GM21367 (cell line): ENCODE measurements around the gene SORCS2.

Experiments
- ATAC-seq: cut with Tn5 transposase; IDR thresholded peaks from one replicate; pipeline ENCODE4 v1.9.1; 2021; ENCODE audit not compliant: unreplicated experiment

Gene SORCS2

DNA sequence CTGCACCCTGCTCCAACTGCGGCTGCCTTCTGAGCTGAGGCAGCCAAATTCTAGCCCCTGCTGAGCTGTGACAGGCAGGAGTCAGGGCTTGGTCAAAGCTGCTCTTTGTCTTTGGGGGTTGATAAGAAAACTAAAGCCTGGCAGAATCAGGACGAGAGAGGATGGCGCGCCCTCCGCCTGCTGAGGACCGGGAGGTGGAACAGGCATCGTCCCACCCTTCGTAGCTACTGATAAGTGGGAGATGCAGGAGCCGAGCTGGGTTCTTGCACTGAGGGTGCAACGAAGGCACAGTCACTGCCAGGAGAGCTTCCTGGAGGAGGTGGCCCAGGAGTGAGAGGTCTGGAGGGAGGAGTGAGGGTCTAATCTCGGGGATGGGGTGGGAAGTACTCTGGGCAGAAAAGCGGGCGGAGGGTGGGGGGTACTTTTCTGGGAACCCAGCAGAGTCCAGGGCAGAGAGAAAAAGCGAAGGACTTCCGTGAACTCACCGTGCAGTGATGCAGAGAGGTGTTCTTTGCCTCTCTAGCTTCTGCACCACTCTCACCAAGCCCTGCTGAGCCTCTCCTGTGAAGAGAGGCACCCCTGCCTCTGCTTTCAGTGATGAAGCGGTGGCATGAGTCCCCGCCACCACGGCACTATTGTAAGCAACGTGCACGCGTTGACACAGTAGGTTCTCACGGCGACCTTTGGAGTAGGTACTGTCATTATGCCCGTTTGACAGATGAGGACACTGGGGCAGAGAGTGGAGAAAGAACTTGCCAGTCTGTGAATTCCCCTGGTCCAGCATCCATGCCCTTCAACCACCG lies 107.8 kb downstream of the SORCS2 start:
- ATAC-seq: no peak

DNA sequence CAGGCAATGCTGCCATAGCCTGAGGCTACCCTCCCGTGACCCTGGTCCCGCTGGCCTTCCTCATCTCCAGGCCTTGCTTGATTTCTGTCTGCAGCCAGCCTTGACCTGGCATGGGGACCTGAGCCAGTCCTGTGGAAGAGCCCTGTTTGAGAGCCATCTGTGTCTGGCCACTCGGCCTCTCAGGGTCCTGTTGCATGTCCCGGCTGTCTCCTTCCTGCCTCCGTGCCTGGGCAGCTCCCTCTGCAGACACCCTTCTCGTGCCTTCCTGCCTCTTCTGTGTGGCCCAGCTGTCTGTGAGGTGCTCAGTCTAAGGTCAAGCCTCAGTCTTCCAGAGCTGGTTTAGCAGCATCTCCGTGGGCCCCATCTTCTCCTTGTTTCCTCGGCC lies 108.4 kb downstream of the SORCS2 start:
- no peak for ATAC-seq

DNA sequence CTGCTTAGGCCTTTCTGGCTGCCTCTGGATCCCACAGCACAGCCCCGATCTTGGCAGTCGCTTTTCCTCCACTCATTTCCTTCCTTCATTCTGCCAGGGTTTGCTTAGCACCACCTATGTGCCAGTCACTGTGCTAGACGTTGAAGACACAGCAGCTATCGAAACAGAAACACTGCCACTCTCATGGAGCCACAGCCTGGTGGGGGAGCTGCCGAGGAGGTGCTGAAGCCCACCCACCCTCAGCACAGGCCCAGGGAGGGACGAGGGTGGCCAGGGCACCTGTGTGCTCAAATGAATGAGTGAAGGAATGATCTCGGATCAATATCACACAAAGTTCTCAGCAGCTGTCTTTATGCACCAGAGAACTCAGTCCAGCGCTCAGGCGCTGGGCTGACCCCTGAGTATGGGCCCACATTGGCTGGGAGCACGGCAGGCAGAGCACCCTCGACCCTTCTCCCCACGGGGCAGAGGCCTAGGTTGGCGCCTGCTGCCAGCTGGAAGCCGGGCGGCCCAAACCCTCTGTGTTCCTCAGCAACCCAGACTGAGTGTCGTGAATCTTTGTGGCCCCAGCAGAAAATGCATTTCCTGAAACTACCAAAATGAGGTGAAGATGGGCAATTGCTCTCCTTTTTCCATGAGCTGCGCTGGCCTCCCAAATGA lies 108.9 kb downstream of the SORCS2 start:
- no peak for ATAC-seq

DNA sequence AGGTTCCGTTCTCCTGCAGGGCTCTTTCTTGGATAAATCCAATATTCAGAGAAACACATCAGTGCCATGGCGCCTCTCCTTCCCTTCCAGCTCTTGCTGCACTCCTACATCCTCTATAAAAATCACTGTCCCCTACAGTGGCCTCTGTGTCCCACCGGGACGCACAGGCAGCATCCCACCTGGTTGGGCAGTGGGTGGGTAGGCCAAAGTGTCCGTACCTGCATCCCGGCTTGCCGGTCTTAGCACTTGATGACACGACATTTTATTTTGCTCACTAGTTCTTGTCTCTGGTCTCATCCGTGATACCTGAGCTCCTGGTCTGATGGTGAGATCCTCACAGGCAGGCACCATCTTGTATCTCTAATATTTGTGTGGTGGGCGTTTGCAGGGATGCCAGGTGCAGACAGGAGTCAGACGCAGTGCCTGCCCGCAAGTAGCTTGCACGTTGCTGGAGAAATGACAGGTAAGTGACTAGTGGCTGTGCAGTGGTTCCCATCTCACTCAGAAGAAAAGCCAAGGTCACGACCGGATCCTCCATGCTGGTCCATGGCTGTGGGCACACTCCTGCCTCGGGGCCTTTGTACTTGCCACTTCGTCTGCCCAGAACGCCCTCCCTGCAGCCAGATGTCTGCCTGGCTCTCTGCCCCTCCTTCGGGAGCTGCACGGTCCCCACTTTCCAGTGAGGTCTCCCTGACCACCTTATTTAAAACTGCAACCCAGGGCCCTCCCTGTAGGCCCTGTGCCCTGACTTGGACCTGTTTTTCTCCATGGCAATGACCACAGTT lies 109.7 kb downstream of the SORCS2 start:
- ATAC-seq: no peak

DNA sequence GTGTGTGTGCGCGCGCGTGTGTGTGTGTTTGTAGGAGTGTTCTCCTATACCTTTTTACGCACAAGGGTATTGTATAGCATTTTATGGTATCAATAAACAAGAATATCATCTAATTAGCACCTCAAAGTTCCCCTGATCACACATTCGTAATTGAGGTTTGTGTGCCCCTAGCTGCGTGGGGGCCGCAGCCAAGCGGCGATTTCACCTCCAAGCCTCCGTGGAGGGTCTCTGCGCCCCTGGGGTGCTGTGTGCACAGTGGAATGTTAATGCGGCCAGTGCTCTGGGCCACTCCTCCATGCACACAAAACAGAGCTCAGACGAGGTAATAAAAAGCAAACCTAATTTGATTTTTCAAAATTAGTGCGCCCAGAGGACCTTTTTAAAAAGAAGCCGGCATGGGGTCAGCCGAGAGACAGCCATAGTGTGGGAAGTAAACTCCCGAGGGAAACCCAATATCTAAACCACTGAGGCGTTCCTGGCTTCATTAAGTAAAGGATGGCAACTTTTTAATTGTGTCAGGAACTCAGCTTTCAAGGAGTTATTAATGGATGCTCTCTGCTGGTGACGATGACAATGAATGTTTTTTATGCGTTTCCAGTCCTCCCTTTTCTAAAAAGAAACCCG lies 110.6 kb downstream of the SORCS2 start:
- no peak for ATAC-seq

DNA sequence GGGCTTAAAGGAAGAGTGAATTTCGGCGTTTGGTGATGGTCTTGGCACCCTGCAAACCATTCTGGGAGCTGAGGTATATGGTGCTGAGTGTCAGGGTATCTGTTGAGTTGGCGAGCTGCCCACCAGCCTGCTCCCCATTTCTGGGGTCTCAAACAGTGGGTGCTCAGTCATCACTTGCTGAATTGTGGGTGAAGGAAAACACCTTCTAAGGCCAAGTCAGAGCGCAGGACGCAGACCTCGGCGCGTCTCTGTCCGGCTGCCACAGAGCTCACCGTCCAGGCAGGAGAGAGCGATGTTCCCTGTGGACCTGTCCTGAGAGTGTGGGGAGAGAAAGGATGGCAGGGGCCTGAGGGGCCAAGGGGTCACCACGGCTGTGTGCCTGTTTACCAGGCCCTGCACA lies 111.2 kb downstream of the SORCS2 start:
- no peak for ATAC-seq

DNA sequence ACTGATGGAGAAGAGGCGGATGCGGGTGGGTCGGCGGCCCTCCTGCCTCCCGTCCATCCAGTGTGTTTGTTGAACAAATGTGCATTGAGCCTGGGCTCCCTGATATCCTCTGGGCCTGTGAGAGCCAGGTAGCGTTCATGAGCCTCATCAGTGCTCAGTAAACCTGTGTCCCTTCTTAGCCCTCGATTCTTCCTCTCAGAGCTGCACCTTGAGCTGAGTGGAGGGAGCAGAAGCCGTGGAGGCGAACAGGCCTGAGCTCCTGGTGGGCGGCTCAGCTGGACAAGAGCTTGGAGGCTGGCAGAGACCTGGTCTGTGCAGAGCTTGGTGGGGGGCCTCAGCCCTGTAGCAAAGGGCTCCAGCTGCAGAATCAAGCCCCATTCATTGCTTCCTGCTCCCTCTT lies 112.1 kb downstream of the SORCS2 start:
- no peak for ATAC-seq

DNA sequence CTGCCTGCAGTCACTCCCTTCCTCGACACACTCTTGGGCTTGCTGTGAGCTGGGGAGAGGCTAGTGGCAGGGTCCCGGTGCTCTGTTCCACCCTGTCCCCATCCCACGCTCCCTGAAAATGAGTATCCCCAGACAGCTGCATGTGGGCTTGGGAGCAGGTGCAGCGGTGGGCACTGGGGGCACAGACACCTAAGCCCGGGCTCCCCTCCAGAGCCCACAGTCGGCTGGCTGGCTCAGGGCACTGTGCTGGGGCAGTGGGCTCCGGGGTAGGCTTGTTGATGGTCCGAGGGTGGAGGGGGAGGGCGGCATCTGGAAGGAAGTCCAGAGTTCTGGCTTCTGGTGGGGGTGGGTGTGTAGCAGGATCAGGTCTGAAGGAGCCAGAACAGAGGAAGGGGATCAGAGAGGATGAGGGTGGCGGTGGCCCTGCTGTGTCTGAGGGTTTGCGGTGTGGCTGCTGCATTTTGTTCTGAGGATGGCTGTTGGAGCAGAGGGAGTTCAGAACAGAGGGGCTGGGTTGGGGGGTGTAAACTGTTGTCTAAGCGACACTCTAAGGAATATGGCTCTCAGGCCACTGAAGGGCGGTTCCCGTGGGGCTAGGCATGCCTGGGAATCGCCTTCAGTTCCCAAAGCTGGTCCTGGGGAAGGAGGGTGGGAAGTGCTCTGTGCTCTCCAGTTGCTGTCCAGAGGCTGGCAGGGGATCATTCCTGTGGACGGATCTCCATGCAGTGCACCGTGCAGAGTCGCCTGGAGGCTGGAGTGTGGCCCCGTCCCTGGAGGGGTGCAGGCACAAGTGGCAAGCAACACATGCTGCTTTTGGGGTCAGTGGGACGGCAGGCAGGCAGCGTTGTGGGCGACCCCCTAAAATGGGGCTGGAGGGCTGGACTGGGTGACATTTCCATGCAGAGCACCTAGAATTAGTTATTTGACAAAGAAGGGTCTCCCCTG lies 114.0 kb downstream of the SORCS2 start:
- ATAC-seq: no peak

DNA sequence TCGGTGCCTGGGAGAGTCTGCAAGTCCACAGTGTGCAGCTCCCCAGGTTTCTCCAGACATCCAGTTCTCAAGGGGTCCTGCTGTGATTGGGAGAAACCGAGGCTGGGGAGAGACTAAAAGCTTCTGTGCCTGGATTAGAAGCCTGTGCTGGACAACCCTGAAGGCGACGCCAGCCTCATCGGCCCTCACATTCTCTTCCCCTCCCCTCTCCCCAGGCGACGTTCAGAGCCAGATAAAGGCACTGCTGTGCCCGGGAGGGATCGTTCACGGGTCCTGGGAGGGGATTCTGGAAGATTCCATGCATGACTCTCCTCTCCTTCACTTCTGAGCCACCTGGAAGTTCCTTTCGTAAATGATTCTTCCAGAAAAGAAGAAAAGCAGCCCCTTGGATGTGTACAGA lies 114.6 kb downstream of the SORCS2 start:
- no peak for ATAC-seq

DNA sequence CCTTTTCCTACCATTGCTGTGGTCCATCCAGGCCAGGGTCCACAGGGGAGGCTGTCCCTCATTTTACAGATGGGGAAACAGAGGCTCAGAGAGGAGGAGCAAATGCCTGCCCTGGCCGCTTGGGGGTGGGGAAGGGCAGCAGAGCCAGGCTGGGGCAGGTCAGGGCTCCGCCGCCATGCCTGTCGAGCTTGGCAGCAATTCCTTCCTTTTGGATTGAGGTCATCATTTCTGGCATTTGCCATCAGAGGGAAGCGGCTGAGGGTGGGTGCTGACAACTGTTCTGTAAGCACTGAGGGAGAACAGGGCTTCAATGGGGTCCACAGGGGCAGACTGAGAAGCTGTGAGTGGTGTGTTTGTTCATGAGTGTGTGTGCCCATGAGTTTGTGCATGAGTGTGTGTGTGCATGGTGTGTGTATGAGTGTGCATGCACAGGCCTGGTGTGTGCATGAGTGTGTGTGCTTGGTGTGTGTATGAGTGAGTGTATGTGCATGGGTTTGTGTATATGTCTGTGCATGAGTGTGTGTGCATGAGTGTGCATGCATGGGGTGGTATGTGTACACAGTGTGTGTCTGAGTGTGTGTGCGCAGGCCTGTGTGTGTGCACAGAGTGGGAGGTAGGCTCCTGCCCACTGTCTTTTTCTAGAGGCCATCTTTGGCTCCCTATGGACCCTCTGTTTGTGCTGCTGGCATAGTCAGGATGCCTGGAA lies 115.2 kb downstream of the SORCS2 start:
- ATAC-seq: no peak

DNA sequence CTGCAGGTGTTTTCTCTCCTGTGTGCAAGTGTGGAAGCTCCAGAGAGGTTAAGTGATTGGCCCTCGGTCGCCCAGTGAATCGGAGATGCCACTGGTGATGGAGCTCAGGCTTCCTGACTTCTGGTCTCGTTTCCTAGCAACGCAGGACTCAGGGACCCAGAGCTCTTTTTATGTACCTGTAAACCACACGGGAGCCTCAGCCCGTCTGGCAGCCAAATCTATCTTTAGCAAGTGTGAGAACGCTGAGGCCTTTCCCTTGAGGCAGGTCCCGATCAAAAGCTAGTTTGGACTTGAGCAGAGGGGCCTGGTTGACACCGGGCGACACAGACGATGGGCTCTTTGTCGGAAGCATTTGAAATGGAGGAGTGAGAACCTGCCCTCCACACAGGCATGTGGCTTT lies 116.8 kb downstream of the SORCS2 start:
- ATAC-seq: no peak

DNA sequence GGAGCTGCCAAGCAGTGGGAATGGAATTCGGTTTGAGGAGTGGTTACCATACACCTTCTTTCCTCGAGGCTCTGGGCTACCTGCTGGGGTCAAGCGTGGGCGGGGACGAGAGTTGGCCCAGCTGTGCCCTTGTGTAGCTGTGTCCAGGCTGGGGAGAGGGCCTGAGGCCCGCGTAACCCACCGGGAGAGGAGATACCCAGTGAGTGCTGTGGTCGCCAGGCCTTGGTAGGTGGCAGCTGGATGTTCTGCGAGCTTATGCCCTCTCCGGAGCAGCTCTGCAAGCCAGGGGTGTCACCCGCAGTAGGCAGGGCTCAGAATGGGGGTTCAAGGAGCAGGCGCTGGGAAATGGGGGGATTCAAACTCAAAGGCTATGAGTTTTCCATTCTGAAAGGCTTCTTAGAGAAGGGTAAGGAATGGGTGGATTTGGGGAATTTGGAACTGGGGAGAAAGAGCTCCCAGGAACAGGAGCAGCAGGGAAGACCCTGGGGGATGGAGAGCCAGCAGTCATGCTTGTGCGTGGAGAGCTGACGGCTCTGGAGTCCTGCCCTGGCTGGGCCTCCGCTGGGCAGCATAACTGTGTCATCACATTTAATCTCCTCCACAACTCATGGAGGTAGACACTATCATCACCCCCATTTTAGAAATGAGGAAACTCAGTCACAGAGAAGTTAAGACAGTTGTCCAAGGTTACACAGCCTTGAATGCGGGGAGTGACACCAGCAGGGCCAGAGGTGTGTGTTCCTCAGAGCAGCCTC lies 117.5 kb downstream of the SORCS2 start:
- ATAC-seq: no peak

DNA sequence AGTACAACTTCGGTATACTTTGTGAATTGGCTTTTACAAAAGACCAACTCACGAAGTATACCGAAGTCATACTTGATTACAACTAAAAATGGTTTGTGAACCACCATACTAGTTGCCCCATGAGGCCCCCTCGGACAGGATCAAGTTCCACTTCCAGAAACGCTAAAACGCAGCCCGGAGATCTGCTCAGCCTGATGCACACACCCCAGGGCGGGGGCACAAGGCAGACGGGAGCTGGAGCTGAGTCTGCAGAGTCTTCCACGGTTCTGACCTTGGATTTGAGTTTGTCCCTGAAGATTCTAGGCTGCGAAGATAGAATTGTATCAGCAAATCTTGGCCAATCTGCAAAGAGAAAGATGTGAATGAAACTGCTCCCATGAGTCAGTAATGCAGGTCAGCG lies 118.1 kb downstream of the SORCS2 start:
- no peak for ATAC-seq

DNA sequence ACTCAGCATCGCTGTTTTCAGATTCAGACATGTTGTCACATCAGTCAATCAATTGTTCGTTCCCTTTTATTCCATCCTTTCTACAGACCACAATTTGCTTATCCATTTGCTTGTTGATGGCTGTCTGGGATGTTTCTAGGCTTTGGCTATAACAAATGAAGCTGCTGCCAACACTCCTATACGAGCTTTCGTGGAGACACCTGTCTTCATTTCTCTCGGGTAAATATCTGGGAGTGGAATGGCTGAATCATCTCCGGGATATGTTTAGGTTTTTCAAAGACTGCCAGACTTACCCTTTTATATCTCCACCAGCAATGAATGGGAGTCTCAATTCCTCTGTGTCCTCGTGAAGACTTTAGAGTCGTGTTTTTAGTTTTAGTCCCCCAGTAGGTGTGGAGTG lies 118.9 kb downstream of the SORCS2 start:
- no peak for ATAC-seq

DNA sequence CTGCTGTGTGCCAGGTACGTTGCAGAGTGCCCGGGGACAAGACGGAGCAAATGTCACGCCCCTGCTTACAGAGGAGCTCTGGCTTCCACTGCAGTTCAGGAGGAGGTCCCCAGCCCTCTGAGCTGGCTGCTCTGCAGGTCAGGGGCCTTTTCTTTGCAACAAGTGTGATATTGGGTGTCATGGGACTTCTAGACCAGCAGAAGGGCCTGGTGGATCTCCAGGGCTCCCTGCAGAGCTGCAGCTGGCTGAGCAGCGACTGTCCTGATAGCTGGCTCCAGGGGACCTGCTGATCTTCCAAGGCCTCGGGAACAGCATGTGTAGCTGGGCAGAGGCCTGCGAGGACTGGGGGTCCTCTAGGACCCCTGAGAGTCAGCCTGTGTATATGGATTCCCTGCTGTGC lies 120.4 kb downstream of the SORCS2 start:
- no peak for ATAC-seq

DNA sequence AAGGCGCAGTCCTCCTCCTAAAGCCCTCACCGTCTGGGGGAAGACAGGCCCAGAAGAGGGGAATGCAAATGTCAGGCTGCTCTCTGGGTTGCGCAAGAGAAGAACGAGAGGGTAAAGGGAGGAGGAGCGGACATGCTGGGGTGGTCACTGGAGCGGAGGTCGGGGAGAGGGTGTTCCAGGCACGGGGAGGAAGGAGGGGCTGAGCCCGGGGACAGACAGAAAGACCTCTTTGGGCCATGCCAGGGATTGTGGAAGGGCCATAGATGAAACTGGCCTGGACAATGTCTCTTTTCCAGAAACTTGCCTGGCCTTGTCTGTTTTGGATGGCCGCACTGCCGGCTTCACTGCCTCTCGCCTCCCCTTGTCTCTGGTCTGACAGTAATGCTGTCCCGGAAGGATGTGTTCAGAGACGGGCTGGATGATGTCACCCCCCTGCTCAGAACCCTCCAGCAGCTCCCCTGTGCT lies 121.0 kb downstream of the SORCS2 start:
- ATAC-seq: no peak

DNA sequence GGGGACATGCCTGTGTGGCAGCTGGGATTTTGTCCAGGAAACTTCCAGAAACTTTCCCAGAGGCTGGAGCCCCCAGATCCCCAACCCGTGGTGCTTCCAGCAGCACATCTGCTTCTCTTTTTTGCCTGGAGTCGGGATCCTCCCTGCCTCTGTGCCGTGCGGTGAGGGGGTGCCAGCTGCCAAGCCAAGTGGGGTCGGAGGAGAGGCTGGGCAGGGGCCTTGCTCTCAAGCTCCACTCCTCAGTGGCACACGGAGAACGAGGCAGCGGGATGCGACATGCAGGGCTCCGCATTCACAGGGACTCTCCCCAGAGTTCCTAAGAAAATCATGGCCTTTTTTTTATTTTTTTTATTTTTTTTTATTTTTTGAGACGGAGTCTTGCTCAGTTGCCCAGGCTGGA lies 121.7 kb downstream of the SORCS2 start:
- no peak for ATAC-seq

DNA sequence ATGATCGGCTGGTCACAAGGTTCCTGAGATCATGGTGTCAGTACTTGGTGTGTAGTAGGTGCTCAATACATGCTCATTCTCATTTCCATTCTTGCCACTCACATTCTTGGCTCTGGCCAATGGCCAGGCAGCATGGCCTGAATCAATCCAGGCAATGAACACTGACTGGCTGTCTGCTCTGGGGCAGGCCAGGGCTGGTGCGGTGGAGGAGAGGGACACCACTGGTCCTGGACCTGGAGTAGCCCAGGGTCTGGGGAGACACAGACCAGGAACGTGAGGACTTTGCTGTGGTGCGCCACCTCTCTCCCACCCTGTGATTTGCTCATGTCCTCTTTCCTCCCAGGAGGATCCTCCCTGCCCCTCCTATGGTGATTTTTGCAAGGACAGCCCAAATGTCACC lies 122.9 kb downstream of the SORCS2 start:
- no peak for ATAC-seq

DNA sequence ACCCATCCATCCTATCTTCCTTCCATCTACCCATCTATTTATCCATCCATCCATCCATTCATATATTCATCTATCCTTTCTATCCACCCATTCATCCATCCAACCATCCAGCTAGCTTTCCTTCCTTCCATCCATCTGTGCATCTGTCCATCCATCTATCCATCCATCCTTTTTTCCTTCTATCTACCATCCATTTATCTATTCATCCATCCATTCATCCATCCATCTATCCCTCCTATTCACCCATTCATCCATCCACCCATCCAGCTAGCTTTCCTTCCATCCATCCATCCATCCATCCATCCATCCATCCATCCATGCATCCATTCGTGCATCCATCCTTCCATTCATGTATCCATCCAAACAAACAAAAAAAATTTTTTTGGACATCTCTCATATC lies 123.6 kb downstream of the SORCS2 start:
- no peak for ATAC-seq
